Measurements from ENCODE around the gene TMEM89. TPM values are rescaled to one million over a fixed set of nuclear protein-coding genes. Genes with fewer than 3 reads are reported as not detected.

The TMEM89 gene
- total RNA-seq: not detected in 2 replicates

GRCh38 chr3:48621461-48621869 is at the start of gene TMEM89:
TSS of gene TMEM89 (minus strand) at chr3:48621769. CDS start at chr3:48621756, 13 bp downstream.

GRCh38 chr3:48662753-48663488 is 41.4 kb upstream of the TMEM89 start, which contains the start of gene CELSR3:
TSS of gene CELSR3 (minus strand) at chr3:48662886. CDS start at chr3:48662634, 252 bp downstream.

GRCh38 chr3:48635222-48636021 is 13.9 kb upstream of the TMEM89 start, which contains the start of gene SLC26A6:
TSS of gene SLC26A6 (minus strand) at chr3:48635461. CDS start at chr3:48635393, 68 bp downstream.

GRCh38 chr3:48609088-48610005 is 12.2 kb downstream of the TMEM89 start, which contains the start of gene UQCRC1:
TSS of gene UQCRC1 (minus strand) at chr3:48609646. CDS start at chr3:48609620, 26 bp downstream.

GRCh38 chr3:48595075-48595525 is 26.5 kb downstream of the TMEM89 start, which contains the start of gene COL7A1:
TSS of gene COL7A1 (minus strand) at chr3:48595329. CDS start at chr3:48595159, 170 bp downstream.

Other genes with a start within 250 kb of the TMEM89 start
- not detected in 2 replicates for gene FBXW12, start 249.6 kb downstream of the TMEM89 start, total RNA-seq
- 23.8 and 37.3 TPM in 2 replicates for gene PLXNB1, start 191.7 kb downstream of the TMEM89 start, total RNA-seq
- gene CCDC51, start 181.7 kb downstream of the TMEM89 start, total RNA-seq: 11.3 and 12.6 TPM in 2 replicates
- gene TMA7, start 181.5 kb downstream of the TMEM89 start, total RNA-seq: 69.9 and 93.4 TPM in 2 replicates
- gene ATRIP, start 175.0 kb downstream of the TMEM89 start, total RNA-seq: 5.1 and 6.3 TPM in 2 replicates
- 134 and 160 TPM in 2 replicates for gene SHISA5, start 117.6 kb downstream of the TMEM89 start, total RNA-seq
- gene PFKFB4, start 65.0 kb downstream of the TMEM89 start, total RNA-seq: 59.8 and 62.5 TPM in 2 replicates
- 0.98 and 1.4 TPM in 2 replicates for gene UCN2, start 58.0 kb downstream of the TMEM89 start, total RNA-seq
- gene COL7A1, start 26.4 kb downstream of the TMEM89 start, total RNA-seq: 32.6 and 40.7 TPM in 2 replicates
- 229 and 273 TPM in 2 replicates for gene UQCRC1, start 12.1 kb downstream of the TMEM89 start, total RNA-seq
- 19.3 and 20.7 TPM in 2 replicates for gene SLC26A6, start 13.7 kb upstream of the TMEM89 start, total RNA-seq
- gene CELSR3, start 41.1 kb upstream of the TMEM89 start, total RNA-seq: 0.91 and 2.9 TPM in 2 replicates
- 15.9 and 18.9 TPM in 2 replicates for gene NCKIPSD, start 64.1 kb upstream of the TMEM89 start, total RNA-seq
- 33.9 and 34.5 TPM in 2 replicates for gene IP6K2, start 95.5 kb upstream of the TMEM89 start, total RNA-seq
- 35.2 and 36.6 TPM in 2 replicates for gene PRKAR2A, start 226.1 kb upstream of the TMEM89 start, total RNA-seq

Data from smooth muscle cell of the pulmonary artery (primary cell).